ENCODE results near the gene DNAAF5.

GRCh38 chr7:727806-728460 lies 1.4 kb downstream of the DNAAF5 start:
- TF ChIP-seq TFAM (CRISPR knock-in tag; conservative IDR thresholded peaks at IDR 0.05) (no peak), POLR2G (IDR thresholded peaks at IDR 0.05; ENCODE audit: low read depth, low read length) (no peak)

Measured in K562 (cell line).